NCI-H2227 treated with DMSO at 0.1 percent for 48 hours (cell line): ENCODE results near the gene ULK2.

Experiments used
- DNase-seq: peaks from one replicate; lab custom pipeline; 2025; lab: John Stamatoyannopoulos, UW

Gene ULK2

GRCh38 chr17:19726631-19727376 lies 140.9 kb downstream of the ULK2 start:
- no peak for DNase-seq

- no peak for DNase-seq
These were observed 142.2 kb downstream of the ULK2 start for GRCh38 chr17:19725486-19725885.

DNA sequence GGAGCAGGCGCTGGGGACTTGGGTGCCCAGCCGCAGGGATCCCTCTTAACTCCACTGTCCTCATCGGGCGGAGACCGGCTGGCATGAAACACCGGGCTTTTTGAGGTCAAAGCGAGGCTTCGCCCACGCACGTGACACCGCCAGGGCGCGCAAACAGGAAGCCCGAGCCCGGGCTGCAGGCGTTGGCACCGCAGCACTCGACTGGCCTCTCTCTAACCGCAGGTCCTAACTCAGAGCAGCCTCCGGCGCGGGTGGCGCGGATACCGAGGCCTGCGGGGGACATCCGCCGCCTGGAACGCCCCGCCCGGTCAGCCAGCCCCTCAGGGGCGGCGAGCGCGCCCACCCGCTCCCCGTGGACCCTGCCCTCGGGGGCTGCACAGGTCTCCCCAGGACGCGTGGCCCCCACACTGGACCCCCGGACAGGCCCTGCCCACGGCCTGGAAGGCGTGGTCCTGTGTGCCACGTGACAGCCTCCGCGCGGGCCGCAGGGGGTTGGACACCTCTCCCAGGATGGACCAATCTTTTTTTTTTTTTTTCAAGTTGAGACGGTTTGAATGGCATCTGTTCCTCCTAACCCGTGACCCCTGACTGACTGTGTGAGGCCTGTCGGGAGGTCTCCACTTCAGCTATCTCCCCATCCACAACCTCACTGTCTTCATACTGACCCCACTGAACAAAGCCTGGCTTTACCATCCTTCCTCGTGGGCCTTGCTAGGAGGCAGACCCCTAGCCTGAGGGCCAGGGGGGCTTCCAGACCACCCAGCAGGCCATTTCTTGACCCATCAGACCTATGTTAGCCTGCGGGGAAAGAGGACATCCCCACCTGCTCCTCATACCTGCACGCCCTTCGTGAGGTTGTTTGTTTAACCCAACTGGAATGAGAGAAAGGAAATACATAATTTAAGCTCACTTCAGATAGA lies 143.0 kb downstream of the ULK2 start:
- DNase-seq, result no peak

- no peak for DNase-seq
These were observed 143.8 kb downstream of the ULK2 start for GRCh38 chr17:19723964-19724363.
